HG03565 (cell line): ENCODE measurements around the gene TACR1.

Experiments used
- ATAC-seq: cut with Tn5 transposase; IDR thresholded peaks from one replicate; pipeline ENCODE4 v1.9.1; 2021; ENCODE audit warnings: mild to moderate bottlenecking, moderate library complexity; ENCODE audit not compliant: unreplicated experiment

The TACR1 gene

DNA sequence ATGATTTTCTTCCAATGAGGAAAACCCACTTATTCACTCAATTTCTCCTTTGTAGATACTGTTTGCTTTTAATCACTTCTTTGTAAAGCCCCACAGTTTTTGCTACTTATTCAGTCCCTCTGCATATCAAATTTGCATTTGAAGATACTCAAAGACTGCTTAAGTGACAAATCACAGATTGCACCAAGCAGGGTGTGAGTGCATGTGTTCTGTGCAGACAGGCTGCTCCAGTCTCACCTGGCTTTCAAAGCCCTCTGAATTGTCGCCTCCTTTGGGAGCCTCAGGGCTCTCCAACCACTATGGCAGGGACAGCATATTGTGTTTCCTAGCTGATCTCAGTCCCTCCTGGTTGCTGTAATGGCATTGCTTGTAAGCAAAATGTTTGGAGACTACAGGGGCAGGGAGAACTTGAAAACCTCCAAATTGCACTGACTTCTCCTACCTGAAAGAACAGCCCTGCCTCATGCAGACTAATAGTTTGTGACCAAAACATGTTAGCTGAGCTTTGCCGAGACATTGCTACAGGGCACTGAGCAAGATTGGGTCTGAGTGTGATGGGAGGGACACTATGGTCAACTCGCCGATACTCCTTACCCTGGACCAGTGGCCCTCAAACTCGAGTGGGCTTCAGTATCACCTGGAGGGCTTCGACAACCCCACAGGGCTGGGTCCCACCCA lies 144.0 kb downstream of the TACR1 start:
- ATAC-seq = peak; percentile 3

DNA sequence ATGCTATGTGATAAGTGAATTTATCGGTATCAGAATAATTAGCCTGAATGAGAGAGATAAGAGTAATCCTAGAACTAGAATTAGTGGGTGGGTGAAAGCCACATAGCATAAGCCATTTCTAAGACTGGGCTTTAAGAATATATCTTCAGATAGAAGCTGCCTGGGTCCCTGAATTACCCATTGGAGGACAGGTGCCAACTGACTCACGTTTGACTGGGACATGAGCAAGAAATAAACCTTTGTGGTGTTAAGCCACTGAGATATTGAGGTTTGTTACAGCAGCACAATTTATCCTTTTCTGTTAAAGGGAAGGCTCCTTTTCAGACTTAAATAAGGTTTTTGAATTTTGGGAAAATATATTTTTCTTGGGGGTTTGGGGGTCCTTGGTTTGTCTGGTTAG lies 145.0 kb downstream of the TACR1 start:
- no peak for ATAC-seq

DNA sequence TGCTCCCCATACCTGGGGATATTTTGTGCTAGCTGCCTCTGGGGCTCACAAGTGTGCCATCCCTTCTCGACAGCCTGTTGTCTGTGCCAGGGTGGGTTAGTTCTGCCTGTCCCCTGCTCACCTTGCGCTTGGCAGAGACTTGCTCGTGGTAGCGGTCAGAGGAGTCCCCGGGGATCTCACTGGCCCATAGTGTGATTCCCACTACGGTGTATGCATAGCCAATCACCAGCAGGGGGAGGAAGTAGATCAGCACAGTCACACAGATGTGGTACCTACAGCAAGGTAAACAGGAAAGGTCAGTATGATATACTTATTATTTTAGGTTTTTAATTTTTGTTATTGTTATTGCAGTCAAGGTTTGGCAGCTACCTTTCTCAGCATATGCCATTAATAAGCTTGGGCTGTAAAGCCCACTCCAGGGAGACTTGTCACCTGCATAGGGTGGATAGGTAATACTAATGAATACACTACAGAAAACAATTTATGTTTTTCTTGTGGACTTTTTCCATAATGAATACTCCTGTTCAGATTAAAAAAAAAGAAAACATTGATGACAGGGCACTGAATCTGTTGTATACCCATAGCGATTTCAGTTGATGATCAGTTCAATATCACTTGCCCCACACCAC lies 145.7 kb downstream of the TACR1 start:
- ATAC-seq = peak; percentile 37

DNA sequence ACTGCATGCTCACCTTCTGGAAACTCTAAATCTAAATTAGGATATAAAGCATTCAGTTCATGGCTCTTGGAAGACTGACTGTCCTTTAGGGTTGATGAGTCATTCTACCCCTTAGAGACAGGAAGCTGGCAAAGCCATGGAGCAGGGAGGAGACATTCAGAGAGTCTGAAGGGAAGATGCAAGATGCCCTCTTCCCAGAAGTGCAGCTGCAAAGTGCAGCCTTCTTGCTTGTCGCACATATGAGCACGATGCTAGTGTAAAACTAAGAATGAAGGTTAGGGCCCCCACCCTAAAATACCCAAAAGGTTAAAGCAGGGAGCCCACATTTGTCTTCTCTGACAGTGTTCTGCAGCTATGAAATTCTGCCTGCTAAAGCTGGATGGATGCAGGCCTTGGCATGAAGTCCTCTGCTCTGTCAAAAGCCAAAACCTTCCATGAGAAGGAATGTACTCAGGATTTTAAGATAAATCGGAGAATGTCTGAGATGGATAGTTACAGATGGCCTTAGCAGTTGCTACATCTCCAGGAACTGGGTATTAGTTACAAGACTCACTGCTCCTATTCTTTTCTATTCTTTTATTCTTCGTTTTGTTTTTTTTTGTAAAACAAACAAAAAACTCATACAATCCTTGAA lies 151.2 kb downstream of the TACR1 start:
- ATAC-seq = no peak

DNA sequence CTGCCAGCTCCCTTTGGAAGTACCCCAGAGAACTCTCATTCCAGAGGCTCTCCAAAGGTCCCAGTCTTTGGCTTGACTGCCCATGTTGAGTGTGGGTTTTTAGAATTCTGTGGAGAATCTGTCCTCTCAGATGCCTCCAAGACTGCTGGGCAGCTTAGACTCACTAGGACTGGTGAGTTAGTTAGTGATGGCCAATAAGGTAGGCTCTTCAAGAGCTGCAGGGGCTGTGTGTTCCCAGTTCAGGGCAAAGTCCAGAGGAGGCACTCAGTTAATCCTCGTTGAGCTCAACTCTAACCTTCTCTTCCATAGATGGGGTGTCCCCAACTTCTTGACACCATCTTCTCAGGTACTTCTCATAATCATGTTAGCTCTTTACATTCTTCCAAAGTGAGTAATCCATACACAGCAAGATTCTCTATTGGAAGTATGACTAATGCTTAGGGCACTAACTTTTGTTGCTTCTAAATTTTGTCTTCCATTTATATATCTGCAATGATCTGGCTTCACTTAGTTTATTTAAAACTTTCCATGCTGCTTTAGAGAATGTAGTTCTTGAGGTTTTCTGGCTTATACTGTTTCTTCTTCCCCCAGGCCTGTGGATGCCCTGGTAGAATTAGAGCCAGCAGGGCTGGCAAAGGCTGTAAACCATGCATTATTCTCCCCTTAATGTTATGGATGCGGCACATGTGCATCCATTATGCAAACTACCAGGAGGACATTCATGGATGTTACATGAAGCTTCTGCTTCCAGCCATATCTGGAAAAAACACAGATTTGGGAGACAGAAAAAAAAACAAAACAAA lies 151.9 kb downstream of the TACR1 start:
- no peak for ATAC-seq

DNA sequence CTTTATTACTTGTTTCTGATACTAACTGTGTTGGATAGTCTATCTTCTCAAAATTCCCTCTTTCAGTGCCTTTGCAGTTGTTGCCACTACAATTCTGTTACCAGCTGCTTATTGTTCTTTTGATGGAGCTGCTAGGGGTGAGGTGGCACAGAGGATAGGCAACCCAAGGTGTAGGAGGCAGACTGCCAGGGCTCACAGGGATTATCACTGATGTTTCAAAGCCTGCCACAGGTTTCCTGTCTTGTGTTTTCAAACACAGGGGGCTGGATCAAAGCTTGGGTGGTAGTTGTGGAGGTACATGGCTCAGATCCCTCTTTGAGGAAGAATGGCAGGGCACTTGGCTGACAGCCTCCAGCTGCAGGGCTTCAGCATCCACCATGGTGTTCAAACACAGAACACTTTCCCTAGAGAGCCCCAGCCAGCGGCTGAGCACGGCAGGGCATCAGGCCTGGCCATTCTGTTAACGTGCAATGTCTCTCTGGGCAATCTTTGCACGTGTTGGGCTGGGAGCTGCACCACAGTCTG lies 153.7 kb downstream of the TACR1 start:
- no peak for ATAC-seq

DNA sequence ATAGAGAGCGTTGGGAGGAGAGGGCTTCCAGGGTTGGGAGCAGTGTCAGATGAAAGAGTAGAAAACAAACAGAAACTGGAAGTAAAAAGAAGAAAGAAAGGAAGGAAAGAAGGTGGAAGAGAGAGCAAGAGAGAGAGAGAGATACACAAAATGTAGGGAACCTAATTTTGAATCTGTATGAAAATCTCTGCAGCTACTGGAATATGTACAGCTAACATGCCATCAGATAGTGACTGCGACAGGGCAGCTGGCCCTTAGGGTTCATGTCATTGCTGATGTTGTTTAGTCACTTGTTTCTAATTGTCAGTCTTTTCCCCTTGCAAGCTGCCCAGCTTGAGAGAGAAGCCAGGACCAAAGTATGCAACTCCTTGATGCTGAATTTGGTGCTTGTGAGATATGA lies 155.0 kb downstream of the TACR1 start:
- no peak for ATAC-seq

DNA sequence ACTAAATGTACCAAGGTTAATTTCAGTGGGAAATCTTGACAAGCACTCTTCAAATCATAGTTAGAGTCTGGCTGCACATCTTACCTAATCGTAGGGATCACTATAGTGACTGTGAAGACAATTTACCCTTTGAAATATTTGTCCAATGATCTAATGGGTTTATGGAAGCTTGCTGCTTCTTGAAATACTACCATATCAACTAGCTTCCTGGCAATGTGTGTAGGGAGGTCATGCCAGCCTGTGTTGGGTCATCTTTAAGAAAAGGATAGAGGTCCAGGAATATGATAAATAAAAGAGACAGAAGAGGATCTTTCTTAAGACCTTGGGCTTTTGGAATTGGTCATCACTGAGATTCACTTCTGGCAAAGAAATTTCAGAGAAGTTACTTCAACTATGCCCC lies 156.5 kb downstream of the TACR1 start:
- no peak for ATAC-seq

DNA sequence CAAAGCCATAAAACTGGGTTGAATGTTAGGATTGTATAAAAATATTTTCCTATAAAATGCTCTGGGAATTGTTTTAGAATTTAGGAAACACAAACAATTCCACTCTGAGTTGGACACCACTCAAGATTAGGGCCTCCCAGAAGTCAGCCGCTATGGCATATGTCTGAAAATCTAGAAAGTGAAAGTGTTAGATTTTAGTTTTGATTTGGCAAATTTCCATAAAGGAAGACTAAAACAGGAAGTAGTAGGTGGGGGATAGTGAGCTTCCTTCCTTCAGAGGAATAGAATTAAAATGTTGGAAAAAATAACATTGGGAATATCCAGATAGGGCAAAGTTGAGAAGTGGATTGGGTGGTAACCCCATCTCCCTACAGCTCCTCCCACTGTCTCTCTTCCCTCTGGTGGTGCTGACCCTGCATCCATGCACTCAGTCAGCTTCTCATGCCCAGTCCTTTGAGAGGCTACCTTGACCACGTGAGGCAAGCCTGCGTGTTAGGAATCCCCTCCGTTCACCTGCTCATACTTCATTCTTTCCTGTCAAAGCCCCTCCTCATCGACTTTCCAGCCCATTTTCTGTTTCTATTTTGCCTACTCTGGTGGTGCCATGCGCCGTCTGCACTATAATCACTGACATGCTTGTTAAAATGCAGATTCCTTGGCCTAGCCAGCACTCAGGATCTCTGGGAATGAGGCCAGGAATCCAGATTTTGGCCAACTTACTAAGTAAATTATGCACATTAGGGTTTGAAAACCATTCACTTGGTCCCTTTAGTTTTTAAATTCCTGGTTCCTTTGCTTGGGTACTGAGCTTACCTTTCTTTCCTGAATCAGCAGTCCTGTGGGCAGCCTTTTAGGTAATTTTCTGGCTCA lies 157.4 kb downstream of the TACR1 start:
- ATAC-seq = no peak

DNA sequence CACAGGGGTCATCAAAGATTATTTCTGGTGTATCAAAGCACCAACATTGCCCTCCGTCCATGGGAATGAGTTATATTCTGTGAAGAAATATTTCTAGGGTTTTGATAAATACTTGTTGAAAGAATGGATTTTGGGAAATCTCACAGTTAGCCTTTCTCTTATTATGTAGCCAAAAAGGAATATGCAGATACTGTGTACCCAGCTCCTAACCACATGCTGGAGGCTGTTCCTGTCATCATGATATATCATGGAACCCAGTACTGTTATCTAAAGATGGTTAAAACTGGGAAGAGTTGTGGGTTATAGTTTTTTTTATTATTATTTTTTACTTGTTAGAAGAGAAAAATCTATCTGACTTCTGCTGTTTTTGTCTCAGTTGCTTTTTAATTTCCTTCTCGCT lies 158.1 kb downstream of the TACR1 start:
- no peak for ATAC-seq

DNA sequence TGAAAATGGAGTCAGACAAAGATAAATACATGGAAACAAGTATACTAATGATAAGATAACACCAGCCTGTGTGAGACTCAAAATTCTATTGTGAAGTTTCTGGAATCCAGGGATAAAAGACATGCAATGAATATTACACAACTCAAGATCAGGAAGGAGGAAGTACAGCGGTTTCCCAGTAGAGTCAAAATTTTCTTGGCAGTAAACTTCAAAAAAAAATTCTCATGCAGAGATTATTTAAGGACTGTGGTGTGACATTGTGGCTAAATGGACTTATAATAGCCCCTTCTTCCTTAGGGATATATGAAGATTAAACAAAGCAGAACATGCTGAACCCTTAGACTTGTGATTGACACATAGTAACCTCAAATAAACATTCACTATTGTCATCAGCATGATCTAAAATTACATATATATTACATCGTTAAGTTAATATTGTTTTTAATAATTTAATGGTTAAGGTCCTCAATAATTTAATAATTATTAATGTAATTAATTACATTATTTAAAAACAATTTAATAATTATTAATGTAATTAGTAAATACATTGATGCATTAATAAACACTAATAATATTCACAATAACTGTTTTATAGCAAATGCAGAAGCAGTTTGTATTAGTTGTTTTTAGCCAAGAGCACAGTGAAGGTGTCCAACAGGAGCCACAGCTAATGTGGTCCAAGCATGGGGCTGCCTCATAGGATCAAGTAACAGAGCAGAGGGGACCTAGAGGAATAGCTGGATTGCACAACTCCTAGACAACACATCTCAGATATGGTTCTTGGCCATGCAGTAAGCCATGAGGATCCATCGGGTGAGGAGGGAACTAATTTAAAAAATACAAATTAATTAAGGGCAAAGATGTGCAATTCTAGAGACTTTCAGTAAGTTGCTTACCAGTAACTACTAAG lies 163.6 kb downstream of the TACR1 start:
- no peak for ATAC-seq

DNA sequence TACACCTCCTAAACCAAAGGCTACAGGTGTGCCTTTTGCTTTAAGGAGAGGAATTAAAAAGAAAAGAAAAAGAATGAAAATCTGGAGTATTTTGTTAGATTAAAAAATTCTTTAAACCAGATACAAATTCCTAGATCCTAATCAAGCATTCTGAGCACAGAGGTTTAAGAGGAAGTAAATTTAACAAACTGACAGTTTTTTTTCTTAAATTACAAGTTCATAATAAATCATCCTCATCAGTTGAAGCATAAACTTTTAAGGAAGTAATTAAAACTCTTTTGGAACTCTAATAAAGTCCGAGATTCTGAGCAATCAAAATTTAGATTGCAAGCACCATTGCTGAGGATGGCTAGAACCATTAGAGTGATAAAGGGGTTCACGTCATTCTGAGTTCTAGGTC lies 165.8 kb downstream of the TACR1 start:
- ATAC-seq = no peak

DNA sequence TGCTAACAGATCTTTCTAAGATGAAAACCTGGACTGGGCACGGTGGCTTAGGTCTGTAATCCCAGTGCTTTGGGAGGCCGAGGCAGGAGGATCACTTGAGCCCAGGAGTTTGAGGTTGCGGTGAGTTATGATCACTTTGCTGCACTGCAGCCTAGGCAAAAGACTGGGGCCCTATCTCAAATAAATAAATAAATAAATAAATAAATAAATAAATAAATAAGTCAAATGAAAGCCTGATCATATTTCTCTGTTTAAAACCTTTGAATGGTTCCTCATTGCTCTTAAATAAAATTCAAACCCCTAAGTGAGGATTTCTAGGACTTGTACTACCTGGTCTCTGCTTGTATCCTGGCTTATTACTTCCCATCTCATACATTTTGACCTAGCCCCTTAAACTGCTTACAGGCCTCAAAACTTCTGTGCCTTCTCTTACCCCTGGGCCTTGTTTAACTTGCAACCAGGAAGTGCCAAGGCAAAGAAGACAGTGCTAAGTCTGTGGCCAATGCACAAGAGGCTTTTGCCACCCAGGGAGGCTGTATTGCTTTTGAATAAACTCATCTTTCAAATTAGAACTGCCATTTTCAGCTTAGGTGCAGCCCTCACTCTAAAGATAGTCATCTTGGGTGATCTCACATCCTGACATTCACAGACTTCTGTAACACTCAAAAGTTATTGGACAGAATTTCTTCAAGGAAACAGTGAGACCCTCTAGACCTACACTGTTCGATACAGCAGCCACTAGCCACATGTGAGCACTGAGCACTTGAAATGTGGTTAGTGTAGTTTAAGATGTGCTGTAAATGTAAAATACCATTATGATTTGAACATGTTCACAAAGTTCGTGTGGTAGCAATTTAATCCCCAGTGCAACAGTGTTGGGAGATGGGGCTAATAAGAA lies 167.2 kb downstream of the TACR1 start:
- ATAC-seq = no peak

DNA sequence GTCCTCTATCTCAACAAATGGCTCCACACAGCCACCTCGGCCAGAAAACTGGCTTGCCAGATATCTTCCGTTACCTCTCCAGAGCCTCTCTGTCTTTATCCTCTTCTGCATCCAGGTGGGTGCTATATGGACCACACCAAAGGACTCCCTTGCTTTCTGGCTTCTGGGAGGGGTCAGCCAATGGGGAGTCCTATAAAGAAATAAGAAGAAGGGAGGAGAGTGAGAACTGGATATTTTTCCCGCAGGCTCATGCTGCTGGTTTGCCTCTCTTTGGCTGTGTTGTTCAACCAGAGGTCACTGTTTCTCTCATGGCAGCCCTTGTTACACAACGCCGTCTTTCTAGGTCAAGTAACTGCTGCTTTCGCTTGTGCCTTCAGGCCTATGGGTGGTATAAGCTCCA lies 168.1 kb downstream of the TACR1 start:
- ATAC-seq = no peak

DNA sequence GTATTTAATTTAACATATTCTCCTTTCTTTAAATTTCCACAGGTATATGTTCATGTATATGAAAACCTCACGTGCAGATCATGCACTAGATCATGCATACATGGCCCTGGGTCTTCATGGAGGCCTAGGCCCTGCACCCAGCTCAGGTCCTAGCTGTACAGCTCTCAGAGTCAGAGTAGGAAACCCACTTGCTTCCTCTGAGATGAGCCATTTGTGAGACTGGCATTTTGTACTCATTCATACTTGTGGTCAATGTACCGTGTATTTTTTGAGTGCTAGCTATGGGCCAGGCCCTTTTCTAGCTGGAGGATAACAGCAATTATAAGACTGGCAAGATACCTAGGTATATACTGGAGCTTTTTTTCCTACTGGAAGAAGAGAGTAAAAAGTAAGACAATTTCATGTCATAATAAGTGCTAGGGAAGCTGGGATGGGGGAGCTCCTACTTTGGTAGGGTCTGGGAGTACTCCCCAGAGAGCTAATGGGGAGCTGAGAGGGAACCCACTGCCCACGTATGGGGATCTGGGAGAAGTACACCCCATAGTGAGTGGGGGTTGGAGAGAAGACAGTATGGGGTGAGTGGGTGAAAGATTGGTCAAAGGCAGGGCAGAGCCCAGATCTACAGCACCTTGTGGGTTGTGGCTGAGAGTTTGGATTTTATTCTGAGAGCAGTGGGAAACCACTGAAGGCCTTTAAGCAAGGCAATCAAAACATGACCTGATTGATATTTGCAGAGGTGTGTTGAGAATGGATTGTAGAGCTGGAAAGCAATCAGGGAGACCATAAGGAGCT lies 168.9 kb downstream of the TACR1 start:
- ATAC-seq = peak; percentile 44

DNA sequence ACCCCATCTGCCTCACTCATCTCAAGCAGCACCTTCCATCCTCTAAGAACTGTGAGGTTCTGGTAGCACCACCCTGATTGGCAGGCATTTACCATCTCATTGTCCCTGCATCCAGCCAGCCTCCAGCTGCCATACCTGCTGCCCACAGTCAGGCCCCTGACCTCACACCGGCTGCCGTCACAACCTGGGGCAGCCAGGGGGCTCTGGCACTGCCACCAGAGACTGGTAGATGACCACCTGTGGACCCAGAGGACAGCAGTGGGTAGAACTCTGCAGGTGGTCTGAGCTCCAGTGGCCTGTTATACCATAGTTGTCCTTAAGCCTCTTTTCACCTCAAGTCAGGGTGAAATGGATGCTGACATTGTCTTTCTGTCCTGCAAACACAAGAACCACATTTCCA lies 171.4 kb downstream of the TACR1 start:
- no peak for ATAC-seq

DNA sequence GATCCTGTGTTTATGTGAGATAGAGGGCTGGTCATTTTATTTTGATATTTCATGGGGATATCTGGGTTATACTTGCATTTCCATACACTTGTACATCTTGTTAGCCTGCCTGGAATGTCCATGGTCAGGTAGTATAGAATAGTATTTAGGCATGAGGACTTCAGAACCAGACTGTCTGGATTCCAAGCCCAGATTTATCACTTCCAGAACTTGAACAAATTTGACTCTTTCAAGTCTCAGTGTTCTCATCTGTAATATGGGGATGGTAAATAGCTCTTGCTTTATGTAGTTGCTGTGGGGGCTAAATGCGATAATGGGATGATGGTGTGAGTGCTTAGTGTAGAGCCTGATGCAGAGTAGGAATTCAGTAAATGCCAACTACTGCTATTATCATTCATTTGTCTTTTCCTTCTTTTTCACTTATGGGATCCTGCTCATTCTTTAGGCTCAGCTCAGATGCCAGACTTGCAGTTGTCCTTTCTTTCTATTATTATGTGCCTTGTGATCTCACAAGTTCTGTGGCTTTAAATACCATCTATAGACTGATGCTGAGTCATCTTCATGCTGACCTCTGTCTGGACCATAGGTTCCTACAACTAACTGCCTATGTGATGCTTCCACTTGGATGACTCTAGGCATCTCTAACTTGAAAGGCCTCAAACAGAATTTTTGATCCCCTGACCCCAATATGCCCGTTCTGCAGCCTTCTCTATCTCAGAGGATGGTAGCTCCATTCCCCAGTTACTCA lies 173.5 kb downstream of the TACR1 start:
- no peak for ATAC-seq
